Ishikawa (cell line): ENCODE measurements around the gene INMT.

Source experiments
- CEBPB ChIP-seq: IDR thresholded peaks from 2 replicates; pipeline ENCODE4 v1.6.1; 2012
- CREB1 ChIP-seq: IDR thresholded peaks from 2 replicates; pipeline ENCODE4 v1.6.1; 2012; ENCODE audit warnings: low read depth
- EGR1 ChIP-seq: IDR thresholded peaks from 2 replicates; pipeline ENCODE4 v1.6.1; 2012
- EP300 ChIP-seq: IDR thresholded peaks from 2 replicates; pipeline ENCODE4 v1.6.1; 2012; ENCODE audit warnings: borderline replicate concordance
- FOXM1 ChIP-seq: IDR thresholded peaks from 2 replicates; pipeline ENCODE4 v1.6.1; 2012; ENCODE audit warnings: low read depth, borderline replicate concordance
- NFIC ChIP-seq: IDR thresholded peaks from 2 replicates; pipeline ENCODE4 v1.6.1; 2012
- RAD21 ChIP-seq: IDR thresholded peaks from 2 replicates; pipeline ENCODE4 v1.6.1; 2012; ENCODE audit warnings: low read depth
- TAF1 ChIP-seq: IDR thresholded peaks from 2 replicates; pipeline ENCODE4 v1.6.1; 2012; ENCODE audit warnings: low read depth, mild to moderate bottlenecking
- TCF12 ChIP-seq: IDR thresholded peaks from 2 replicates; pipeline ENCODE4 v1.6.1; 2012; ENCODE audit warnings: low read depth
- TEAD4 ChIP-seq: IDR thresholded peaks from 2 replicates; pipeline ENCODE4 v1.6.1; 2012
- YY1 ChIP-seq: IDR thresholded peaks from 2 replicates; pipeline ENCODE4 v1.6.1; 2012; ENCODE audit warnings: low read depth
- ZBTB7A ChIP-seq: IDR thresholded peaks from 2 replicates; pipeline ENCODE4 v1.6.1; 2012; ENCODE audit warnings: low read depth
- TF ChIP-seq, protein P1 (sequence below): IDR thresholded peaks from 2 replicates; pipeline ENCODE4 v1.6.1; 2012; ENCODE audit warnings: low read depth, mild to moderate bottlenecking
- TF ChIP-seq, protein P2 (sequence below): IDR thresholded peaks from 2 replicates; pipeline ENCODE4 v1.6.1; 2012
- TF ChIP-seq, protein P3 (sequence below): IDR thresholded peaks from 2 replicates; pipeline ENCODE4 v1.6.1; 2012

The INMT gene

DNA sequence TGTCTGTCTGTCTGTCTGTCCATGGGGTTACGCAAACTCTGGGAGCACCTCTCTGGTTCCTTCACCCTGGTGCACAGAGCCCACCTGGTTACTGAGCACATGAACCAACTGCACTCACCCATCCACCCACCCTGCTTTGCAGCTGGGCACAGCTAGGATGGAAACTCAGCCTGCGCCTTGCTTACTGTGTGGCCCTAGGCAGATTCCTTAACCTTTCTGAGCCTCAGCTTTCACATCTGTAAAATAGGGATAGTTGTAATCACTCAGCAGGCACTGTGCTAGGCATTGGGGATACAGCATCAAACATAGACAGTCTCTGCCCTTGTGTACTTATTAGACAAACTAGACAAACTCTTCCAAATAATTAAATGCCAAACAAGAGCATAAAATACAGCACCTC, 21.8 kb upstream of the INMT start:
- TF ChIP-seq, protein P1, sequence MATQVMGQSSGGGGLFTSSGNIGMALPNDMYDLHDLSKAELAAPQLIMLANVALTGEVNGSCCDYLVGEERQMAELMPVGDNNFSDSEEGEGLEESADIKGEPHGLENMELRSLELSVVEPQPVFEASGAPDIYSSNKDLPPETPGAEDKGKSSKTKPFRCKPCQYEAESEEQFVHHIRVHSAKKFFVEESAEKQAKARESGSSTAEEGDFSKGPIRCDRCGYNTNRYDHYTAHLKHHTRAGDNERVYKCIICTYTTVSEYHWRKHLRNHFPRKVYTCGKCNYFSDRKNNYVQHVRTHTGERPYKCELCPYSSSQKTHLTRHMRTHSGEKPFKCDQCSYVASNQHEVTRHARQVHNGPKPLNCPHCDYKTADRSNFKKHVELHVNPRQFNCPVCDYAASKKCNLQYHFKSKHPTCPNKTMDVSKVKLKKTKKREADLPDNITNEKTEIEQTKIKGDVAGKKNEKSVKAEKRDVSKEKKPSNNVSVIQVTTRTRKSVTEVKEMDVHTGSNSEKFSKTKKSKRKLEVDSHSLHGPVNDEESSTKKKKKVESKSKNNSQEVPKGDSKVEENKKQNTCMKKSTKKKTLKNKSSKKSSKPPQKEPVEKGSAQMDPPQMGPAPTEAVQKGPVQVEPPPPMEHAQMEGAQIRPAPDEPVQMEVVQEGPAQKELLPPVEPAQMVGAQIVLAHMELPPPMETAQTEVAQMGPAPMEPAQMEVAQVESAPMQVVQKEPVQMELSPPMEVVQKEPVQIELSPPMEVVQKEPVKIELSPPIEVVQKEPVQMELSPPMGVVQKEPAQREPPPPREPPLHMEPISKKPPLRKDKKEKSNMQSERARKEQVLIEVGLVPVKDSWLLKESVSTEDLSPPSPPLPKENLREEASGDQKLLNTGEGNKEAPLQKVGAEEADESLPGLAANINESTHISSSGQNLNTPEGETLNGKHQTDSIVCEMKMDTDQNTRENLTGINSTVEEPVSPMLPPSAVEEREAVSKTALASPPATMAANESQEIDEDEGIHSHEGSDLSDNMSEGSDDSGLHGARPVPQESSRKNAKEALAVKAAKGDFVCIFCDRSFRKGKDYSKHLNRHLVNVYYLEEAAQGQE: no peak
- TF ChIP-seq FOXM1: no peak
- no peak for TF ChIP-seq CEBPB
- TF ChIP-seq TCF12: no peak
- no peak for TF ChIP-seq TAF1
- TF ChIP-seq CREB1: no peak
- TF ChIP-seq, protein P2, sequence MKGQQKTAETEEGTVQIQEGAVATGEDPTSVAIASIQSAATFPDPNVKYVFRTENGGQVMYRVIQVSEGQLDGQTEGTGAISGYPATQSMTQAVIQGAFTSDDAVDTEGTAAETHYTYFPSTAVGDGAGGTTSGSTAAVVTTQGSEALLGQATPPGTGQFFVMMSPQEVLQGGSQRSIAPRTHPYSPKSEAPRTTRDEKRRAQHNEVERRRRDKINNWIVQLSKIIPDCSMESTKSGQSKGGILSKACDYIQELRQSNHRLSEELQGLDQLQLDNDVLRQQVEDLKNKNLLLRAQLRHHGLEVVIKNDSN: no peak
- TF ChIP-seq EP300: no peak
- no peak for TF ChIP-seq EGR1
- no peak for TF ChIP-seq ZBTB7A
- TF ChIP-seq, protein P3, sequence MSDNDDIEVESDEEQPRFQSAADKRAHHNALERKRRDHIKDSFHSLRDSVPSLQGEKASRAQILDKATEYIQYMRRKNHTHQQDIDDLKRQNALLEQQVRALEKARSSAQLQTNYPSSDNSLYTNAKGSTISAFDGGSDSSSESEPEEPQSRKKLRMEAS: no peak
- no peak for TF ChIP-seq NFIC
- TF ChIP-seq RAD21: no peak

DNA sequence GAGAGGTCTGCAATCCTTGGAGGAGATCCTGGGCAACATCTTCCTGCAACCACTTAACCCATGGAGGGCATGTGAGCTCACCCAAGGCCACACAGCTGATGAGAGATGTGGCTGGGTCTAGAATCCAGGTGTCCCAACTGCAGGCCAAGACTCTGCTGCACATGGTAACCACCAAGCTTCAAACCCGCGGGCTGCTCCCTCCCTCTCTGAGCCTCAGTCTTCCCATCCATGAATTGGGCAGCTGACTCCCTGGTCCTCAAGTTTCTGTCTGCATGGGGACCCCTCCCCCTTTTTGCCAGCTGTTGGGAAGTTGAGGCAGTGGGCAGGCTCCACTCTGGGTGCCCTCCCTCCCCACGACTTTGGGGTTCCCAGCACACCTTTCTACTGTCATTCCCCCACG, 20.9 kb upstream of the INMT start:
- TF ChIP-seq, protein P1: no peak
- no peak for TF ChIP-seq FOXM1
- no peak for TF ChIP-seq YY1
- no peak for TF ChIP-seq ZBTB7A
- TF ChIP-seq TCF12: no peak
- no peak for TF ChIP-seq TEAD4
- TF ChIP-seq, protein P3: no peak
- TF ChIP-seq CEBPB: no peak
- no peak for TF ChIP-seq TAF1
- TF ChIP-seq, protein P2: no peak
- TF ChIP-seq NFIC: no peak
- no peak for TF ChIP-seq EGR1
- TF ChIP-seq CREB1: no peak
- no peak for TF ChIP-seq RAD21
- no peak for TF ChIP-seq EP300

DNA sequence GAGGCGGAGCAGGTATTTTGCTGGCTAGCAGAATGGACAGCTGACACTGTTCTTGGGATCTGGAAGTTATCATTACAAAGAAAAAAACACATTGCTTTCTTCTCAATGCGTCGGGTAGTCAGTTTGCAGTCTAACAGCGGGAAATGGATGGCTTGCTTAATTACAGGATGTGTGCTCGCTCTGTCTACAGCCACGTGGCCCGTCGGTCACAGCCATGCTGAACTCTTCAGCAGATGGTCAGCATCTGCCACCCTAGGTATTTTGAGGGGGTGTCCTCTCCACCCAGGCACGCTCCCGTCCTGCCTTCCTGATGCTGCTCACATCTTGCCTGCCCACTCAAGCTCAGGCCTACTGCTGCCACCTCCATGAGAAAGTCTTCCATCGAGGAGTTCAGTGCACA, 20.4 kb upstream of the INMT start:
- TF ChIP-seq EGR1 (no peak), EP300 (no peak), TCF12 (no peak), NFIC (no peak), YY1 (no peak), TAF1 (no peak), CREB1 (no peak)
- TF ChIP-seq, protein P2: no peak

DNA sequence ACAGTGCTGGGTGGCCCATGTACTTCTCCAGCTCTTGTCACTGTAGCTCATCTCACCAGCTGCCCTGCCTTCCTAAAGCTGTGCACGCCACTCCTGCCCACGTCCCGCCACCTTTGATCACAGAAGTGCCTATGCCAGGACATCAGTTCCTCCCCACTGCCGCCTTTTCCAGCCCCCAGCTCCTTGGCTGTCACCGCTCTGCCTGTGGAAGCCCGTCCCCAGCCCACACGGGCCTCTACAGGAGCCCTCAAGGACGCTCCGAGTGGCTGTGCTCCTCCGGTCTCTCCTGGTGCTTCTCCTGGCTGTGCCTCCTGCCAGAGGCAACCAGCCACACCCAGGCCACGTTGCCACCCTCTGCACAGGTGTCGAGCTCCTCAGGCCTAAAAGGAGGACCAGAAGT, 19.3 kb upstream of the INMT start:
- TF ChIP-seq TEAD4: no peak

DNA sequence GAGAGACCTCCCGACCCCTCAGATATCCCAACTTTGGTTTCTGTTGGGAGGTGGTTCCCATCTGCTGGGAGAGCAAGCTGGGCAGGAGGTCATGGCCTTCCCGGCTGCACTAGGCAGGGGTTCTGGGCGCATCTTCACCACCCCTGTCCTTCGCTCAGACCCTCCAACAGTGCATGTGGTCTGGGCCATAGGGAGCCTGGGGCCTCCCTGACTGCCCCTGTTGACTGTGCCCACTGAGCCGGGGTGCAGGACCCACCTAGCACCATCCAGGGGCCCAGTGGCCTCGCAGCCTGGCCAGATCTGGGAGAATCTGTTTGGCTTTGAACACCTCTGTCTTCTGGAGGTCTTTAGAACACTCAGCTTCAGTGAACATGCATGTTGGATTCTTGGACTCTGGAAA, 18.7 kb upstream of the INMT start:
- TF ChIP-seq RAD21: no peak
- TF ChIP-seq NFIC: no peak
- TF ChIP-seq TAF1: no peak
- TF ChIP-seq CEBPB: no peak
- no peak for TF ChIP-seq ZBTB7A
- TF ChIP-seq EGR1: no peak
- TF ChIP-seq, protein P2: no peak
- TF ChIP-seq, protein P3: no peak

DNA sequence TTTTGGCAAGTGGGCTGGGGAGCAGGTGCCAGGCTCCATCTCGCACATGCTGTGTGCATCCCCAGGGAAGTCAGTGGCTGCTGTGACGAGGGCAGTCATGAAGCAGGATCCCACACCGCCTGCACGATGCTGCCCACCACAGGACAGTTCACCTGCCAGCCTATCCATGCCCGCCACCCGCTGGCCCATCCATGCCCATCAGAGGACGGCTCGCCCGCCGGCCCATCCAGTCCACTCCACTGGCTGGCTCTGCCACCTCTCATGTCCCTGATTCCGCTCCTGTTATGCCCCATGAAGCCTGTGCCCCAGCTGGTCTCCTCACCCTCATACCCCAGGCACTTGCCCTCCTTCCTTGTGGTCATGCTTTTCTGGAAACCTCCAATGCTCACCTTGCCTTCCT, 18.2 kb upstream of the INMT start:
- TF ChIP-seq, protein P2: no peak
- TF ChIP-seq YY1 (no peak), EGR1 (no peak), ZBTB7A (no peak), CEBPB (no peak), RAD21 (no peak), EP300 (no peak), TAF1 (no peak), NFIC (no peak), TCF12 (no peak), FOXM1 (no peak), TEAD4 (no peak), CREB1 (no peak)
- TF ChIP-seq, protein P3: no peak
- TF ChIP-seq, protein P1: no peak
